ENCODE data around the gene ING3.

ING3 gene

GRCh38 chr7:120987683-120988590 lies 37.4 kb downstream of the ING3 start:
- peak overlapping the region; percentile 66 for H3K4me2 ChIP-seq (ENCODE audit: low read length)
- no peaks in the 10 kb centered on the region for H3K27me3 ChIP-seq (ENCODE audit: control insufficient read depth, insufficient read depth, low read length)
- no peaks in the 10 kb centered on the region for H3K4me1 ChIP-seq
- TF ChIP-seq CTCF (IDR thresholded peaks at IDR 0.05): peak; percentile 82
- H3K4me3 ChIP-seq (ENCODE audit: low read depth, low read length): peak overlapping the region; percentile 49
- H3K9ac ChIP-seq: no peak overlapping the region
- H3K36me3 ChIP-seq (ENCODE audit: control insufficient read depth, insufficient read depth, low read length): no peaks in the 10 kb centered on the region
- H2AFZ ChIP-seq: peak overlapping the region; percentile 14
- H3K9me3 ChIP-seq (ENCODE audit: control insufficient read depth, low read length): no peaks in the 10 kb centered on the region
- no peak overlapping the region for H3K27ac ChIP-seq
- no peaks in the 10 kb centered on the region for H3K79me2 ChIP-seq

- H3K27ac ChIP-seq: peak within 1 kb of the TSS; percentile 3
Measured at GRCh38 chr7:120988591-120989256, 38.1 kb downstream of the ING3 start, which contains the start of gene CPED1. CPED1 (plus strand) TSS chr7:120988711; CDS start chr7:120989622, 911 bp downstream.

GRCh38 chr7:120989257-120990220 lies 39.0 kb downstream of the ING3 start:
- Histone ChIP-seq H3K4me2 (ENCODE audit: low read length) (peak overlapping the region; percentile 66), H3K36me3 (ENCODE audit: control insufficient read depth, insufficient read depth, low read length) (no peaks in the 10 kb centered on the region), H3K27me3 (ENCODE audit: control insufficient read depth, insufficient read depth, low read length) (no peaks in the 10 kb centered on the region), H3K9ac (no peak overlapping the region), H3K4me3 (ENCODE audit: low read depth, low read length) (peak overlapping the region; percentile 49), H2AFZ (peak overlapping the region; percentile 14), H3K79me2 (no peaks in the 10 kb centered on the region), H3K27ac (peak overlapping the region; percentile 3), H3K9me3 (ENCODE audit: control insufficient read depth, low read length) (no peaks in the 10 kb centered on the region), H3K4me1 (no peaks in the 10 kb centered on the region)
- no peak for TF ChIP-seq CTCF (IDR thresholded peaks at IDR 0.05)

More at GRCh38 chr7:120988591-120989256, 38.1 kb downstream of the ING3 start, which contains the start of gene CPED1:
- H3K9me3 ChIP-seq (ENCODE audit: control insufficient read depth, low read length): no peaks in the 10 kb centered on the region
- peak within 1 kb of the TSS; percentile 14 for H2AFZ ChIP-seq
- H3K4me3 ChIP-seq (ENCODE audit: low read depth, low read length): peak within 1 kb of the TSS; percentile 49
- no peak within 1 kb of the TSS for H3K9ac ChIP-seq
- no peaks in the 10 kb centered on the region for H3K79me2 ChIP-seq
- H3K36me3 ChIP-seq (ENCODE audit: control insufficient read depth, insufficient read depth, low read length): no peaks in the 10 kb centered on the region
- no peaks in the 10 kb centered on the region for H3K4me1 ChIP-seq
- H3K27me3 ChIP-seq (ENCODE audit: control insufficient read depth, insufficient read depth, low read length): no peaks in the 10 kb centered on the region
- TF ChIP-seq CTCF (IDR thresholded peaks at IDR 0.05): no peak
- H3K4me2 ChIP-seq (ENCODE audit: low read length): peak within 1 kb of the TSS; percentile 66

- Histone ChIP-seq H3K4me1 (no peaks in the 10 kb centered on the region), H3K9me3 (ENCODE audit: control insufficient read depth, low read length) (no peaks in the 10 kb centered on the region), H3K4me2 (ENCODE audit: low read length) (no peak overlapping the region), H3K9ac (no peak overlapping the region), H2AFZ (no peak overlapping the region), H3K36me3 (ENCODE audit: control insufficient read depth, insufficient read depth, low read length) (no peaks in the 10 kb centered on the region), H3K27me3 (ENCODE audit: control insufficient read depth, insufficient read depth, low read length) (no peaks in the 10 kb centered on the region), H3K79me2 (no peaks in the 10 kb centered on the region), H3K27ac (no peak overlapping the region), H3K4me3 (ENCODE audit: low read depth, low read length) (no peak overlapping the region)
- no peak for TF ChIP-seq CTCF (IDR thresholded peaks at IDR 0.05)
Measured at GRCh38 chr7:120990468-120991118, 40.0 kb downstream of the ING3 start.

All from parathyroid adenoma (tissue), 2 donors.